Activated CD4-positive, alpha-beta T cell treated with anti-CD3 and anti-CD28 coated beads for 24 hours (primary cell): ENCODE results near the gene PIBF1.
"Not testable (repeated sequence)": the region's sequence is repeated elsewhere in the genome, so short reads cannot be mapped to it uniquely, and the experiment has no call there.

Experiments used
- DNase-seq, 2 donors: peaks; one replicate each; pipeline ENCODE4 v3.0.0-alpha.2; 2020; ENCODE audit warnings: low read depth in 2 of 2

PIBF1 gene

DNA sequence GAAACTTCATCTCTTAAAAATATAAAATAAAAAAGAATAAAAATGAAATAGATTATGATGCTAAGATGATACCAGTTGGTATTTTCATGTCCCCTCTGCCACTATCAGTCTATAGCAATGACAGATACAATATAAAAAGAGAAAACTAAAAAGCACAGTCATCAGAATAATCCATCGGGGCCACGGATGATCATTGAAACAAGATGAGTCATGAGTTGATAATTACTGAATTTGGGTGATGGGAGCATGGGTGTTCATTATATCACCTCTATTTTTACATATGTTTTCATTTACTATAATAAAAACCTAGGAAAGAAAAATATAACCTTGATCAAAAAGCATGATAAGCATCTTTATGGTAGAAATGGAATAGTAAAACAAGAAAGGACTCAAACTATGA is 41.1 kb downstream of the PIBF1 start:
- no peak for DNase-seq

DNA sequence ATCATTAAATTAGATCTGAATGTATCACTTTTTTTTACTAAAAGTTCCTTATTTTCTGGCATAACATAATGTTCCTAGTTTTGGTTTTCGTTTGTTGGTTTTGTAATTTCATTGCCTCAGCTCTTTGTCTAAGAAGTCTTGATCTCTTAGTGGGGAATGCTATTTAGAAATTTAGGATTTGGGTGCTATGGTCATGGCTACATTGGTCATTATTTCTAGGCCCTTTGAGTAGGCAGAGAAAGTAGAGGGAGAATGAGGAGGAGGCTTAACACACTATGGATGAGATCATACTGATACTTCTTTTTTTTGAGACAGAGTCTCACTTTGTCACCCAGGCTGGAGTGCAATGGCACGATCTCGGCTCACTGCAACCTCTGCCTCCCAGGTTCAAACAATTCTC is 41.8 kb downstream of the PIBF1 start:
- DNase-seq: no peak

DNA sequence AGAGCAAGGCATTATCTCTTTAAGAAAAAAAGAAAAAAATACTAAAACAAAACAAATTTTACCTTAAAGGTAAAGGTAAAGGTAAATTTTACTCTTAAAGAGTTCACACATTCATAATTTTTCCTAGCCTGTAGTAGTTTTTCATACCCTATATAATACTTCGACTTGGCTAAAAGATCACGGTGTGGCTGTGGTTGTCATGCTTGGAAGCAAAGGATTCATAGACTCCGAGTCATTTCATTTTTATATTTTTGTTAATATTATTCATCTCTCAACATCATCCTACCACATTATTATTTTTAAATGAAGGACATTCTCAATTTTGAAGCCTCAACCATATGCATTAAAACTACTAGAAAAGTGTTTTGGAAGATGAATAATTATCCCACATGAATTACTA is 52.7 kb downstream of the PIBF1 start:
- no peak for DNase-seq

DNA sequence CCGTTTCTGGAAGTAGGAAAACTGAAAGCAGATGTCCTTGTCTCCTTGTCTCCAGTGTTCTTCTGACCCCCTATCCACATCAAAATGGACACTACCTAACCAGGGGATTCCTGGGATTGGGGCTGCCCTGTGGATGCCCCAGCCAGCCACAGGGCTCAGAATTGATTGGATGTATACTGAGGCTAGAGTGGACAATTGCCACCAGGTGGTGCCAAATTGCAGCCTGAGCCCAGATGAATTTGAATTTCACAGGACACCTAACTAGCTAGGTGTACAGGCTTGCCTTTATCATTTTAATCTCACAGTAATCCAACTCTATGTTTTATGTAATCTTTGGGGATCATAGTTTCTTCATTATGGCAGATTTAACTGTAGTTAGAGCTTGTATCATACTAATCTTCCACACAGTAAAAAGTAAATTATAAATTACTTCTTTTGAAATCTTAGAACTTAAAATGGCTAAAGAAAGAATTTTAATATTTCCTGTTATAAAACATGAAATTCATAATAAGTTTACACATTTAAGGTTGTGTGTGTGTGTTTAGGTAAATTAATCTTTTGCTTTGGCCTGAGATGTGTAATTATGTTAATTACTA is 58.0 kb downstream of the PIBF1 start:
- DNase-seq: no peak

DNA sequence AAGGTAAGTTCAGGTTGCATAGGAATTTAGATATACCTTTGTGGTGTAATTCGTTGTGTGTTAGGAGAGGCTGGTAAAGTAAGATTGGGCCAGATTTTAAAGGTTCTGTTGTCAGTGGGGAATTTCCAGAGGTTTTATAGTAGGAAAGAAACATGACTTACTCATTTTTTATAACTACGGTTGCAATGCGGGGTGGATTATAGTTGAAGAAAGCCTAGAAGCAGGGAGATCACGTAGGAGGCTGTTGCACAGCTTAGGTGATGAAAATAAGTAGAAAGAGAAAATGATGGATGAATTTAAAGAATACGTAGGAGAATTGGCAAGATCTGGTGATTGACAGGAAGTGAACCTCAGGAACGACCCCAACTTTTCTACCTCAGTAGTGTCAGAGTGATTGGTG is 61.1 kb downstream of the PIBF1 start:
- DNase-seq: no peak

DNA sequence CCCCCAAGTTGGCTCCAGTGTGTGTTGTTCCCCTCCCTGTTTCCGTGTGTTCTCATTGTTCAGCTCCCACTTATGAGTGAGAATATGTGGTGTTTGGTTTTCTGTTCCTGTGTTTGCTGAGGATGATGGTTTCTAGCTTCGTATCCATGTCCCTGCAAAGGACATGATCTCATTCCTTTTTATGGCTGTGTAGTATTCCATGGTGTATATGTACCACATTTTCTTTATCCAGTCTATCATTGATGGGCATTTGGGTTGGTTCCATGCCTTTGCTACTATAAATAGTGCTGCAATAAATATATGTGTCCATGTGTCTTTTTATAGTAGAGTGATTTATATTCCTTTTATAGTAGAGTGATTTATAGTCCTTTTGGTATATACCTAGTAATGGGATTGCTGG is 63.2 kb downstream of the PIBF1 start:
- not testable (repeated sequence) for DNase-seq

DNA sequence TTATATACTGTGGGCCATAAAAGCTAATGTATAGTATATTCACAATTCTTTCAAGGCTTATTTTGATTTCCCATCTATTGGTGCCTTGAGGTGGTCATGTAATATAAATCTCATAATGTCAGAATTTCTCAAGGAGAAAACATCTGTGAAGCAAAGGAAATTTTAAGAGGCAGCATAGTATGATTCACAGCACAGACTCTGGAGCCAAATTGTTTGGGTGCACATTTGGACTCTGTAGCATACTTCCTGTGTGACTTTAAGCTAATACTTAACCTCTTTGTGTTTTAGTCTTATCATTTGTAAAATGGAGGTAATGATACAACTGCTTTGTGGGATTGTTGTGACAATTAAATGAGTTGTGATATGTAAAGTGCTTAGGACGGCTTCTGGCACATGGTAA is 67.6 kb downstream of the PIBF1 start:
- DNase-seq: no peak

DNA sequence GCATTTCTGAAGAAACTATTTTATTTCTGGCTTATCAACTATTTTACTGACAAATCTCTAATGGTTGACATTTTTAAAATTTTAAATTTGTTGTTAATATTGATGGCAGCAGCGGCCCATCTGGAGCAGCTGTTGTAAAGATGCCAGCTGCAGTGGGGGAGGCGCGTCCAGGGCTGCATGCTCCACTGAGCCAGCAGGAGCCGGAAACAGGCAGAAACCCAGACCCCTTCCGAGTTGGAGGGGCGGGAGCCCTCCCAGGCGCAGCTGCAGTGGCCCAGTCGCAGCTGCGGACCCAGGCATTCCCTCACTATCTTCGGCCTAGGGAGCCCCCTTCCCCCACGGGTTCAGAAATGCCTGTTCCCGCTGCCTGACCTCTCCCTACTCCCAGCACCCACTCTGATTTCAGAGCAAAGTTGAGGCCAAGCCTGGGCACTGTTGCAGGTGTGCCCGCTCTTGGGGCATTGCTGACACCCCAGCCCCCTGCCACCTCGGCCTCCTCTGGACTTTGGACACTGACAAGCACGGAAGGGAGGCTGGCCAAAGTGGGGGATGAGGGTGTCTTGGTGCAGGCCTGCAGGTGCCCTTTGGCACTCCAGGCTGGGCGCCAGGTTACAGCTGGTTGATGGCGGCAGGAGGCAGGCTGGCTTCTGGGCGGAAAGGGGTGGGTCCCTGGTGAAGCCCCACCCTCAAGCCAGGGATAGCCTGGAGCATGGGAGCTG is 69.2 kb downstream of the PIBF1 start:
- DNase-seq: no peak

DNA sequence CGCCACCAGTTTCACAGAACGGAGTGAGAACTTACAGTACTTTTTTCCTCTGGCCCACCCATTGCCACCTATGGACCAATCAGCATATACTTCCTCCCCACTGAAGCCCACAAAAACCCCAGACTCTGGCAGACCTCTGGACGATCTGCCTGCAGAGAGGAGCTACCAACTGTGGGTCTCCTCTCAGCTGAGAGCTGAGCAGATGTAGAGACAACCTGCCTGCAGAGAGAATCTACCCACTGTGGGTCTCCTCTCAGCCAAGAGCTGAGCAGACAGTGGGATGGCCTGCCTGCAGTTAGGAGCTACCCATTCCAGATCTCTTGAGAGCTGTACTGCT is 69.7 kb downstream of the PIBF1 start:
- DNase-seq: no peak

DNA sequence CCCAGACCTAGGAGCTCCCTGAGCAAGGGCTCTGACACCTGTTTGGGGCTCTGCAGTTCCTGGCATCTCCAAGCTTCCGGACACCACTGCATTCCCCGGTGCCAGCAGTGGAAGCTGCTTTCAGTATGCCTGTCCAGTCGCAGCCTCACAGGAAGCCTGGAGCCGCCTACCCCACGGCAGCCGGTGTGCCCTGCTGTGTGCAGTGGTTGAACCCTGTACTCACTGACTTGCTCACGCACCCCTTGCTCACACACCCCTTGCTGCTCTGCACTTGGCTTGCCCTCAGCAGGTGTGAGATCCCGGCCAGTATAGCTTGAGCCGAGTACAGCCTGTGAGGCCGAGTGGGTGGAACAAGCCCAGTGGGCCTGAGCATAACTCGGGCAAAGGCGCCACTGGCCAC is 70.3 kb downstream of the PIBF1 start:
- DNase-seq: no peak

DNA sequence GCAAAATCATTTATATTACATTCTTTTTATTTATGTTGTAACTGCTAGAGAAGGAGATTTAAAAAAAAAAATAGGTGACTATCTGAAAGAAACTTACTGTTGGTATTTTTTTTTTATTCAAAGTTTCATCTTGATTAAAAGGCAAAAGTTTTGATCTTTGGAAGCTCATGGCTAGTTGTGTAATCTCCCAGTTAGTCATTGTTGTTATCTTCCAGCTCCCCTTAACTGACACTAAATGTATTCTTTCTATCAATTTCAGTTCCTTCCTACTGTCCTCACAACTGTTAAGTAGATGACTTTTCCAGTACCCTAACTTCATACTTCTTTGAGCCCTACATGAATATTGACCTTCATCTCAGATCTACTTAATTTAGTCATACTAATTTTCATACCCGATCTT is 71.1 kb downstream of the PIBF1 start:
- DNase-seq: no peak

DNA sequence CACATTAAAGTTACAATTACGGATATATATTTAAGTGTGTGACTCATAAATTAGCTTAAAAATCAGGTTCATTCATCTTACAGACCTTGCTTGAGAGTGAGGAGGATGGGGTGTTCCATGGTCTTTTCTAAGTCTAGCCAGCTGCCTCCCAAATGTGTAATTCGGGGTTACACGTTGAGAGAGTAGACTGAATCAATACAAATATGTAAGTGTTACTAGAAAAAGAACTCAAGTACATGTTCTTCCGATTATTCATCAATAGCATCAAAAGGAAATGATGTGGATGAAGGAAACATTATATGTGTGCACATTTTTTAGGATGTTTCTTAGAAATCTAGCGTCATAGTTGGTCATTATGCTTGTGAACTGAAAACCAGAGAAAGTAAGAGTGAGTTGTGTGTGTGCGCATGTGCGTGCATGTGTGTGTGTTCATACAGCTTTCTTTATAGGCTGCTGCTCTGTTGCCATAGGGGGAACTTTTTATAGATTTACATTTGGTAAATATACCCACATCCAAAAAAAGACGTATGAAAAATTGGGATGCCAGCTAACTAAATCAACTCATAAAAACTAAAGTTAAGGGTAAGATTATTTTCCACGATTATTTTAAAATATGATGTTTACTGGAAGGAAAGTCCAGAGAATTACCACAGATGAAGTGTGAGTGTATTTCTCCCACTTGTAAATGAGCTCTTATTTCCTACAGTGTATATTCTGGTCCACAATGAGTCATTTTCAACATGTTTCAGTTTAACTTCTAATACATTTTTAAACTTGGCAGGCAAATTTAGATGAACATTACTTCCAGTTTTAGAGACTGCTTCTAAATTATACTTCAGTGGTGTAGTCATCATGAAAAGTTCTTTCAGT is 82.4 kb downstream of the PIBF1 start:
- DNase-seq: no peak

DNA sequence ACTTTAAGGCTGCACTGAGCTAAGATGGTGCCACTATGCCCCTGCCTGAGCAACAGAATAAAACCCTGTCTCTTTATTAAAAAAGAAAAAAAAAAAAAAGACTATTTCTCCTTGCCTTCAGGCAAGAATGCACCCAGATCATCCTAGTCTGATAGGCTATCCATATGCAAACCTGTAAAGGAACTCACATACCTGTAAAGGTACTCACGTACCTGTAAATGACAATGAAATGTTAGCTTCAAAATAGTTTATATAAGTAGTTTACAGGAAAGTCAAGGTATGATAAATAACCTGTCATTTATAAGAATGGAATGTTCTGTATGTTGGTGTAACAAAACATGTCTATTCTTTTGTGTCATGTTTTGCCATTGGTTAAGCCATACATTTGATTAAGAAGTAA is 86.3 kb downstream of the PIBF1 start:
- DNase-seq: no peak

DNA sequence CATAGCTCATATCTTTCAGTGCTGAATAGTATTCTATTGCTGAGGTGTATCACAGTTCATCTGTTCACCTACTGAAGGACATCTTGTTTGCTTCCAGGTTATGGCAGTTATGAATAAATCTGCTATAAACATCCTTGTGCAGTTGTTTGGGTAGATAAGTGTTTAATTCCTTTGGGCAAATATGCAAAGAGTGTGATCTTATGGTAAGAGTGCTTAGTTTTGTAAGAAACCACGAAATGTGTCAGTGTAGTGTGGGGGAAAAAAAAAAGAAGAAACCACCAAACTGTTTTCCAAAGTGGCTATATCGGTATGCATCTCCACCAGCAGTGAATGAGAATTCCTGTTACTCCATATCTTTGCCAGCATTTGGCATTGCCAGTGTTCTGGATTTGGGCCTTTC is 93.3 kb downstream of the PIBF1 start:
- DNase-seq: no peak

DNA sequence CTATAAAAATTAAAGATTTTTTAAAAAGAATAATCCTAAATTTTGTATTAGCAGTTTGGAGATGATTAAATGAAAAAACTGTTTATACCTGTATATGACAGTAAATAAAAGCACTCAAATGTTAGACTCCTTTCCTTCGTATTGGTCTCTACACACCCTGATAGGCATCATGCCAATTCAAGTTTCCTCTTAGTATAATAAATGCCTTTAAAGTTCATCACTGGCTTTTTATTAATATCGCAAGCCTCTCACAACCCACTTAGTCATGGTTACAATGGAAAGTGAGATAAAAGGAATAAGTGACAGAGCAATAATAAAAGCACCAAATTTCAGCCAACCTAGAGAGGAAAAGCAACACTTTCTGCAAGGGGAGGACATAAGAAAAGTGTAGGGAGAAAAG is 102.2 kb downstream of the PIBF1 start:
- DNase-seq: no peak

DNA sequence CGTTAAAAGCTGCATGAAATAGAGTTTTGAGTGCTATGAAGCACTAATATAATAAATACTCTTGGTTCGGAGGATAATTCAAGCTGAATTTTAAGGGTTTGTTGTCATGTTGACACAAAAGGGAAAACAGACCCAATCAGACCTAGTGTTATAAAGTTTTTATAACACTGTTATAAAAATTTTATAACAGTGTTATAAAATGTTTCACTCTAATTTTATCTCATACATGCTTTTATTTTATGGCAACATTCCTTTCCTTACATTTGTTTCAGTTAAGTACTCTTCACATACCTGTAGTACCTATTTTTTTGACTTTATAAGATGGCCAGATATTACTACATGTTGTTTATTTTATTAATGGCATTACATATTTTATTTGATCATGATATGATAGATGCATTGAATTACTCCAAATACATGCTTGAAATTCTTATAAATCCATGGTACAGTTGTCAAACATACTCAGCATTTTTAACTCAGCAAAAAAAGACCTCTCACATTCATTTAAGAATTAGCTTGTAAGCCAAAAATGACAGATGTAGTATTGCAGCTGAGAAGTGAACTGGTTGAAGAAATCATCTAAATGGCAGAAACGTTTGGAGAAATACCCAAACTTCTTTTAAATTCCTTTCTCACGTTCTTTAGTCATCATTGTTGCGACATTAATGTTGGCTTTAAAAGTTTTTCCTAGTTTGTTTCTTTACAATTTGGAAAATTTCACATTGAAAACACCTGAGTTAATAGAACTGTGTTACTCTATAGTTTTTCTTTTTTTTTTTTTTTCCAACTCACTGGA is 104.5 kb downstream of the PIBF1 start:
- DNase-seq: no peak

DNA sequence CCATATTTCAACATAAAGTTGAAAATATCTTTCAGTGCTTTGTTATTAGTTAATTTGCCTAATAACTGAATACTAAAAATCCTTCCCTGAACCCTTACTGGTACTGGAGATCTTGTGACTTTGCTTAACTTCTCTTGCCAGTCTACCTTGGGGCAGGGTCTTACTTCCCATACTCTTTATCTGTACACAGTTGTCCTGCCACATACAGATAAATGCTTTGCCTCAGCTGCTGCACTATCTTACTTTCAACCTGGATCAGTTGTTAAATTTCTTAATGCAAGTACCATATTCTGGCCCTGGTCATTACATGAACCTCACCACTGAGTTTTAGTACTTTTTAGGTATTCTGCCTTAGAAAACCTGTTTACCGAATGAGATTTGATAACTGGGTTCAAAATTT is 107.6 kb downstream of the PIBF1 start:
- DNase-seq: no peak

DNA sequence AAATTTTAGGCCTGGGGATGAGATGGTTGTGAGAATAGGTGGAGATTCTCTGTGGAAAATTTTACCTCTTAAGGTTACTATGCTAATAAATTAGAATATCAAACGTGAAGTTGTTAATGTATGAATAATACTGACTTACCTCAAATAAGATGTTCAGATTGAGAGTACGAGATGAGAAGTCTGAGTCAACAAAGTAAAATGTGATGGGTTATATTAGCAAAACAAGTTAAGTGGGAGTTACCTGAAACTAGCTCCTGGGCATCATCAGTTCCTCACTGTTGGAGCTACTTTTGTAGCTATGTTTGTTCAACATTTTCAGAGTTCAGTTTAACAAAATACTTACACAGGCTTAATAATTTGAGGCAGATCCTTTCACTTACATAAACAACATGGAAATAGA is 108.6 kb downstream of the PIBF1 start:
- DNase-seq: no peak

DNA sequence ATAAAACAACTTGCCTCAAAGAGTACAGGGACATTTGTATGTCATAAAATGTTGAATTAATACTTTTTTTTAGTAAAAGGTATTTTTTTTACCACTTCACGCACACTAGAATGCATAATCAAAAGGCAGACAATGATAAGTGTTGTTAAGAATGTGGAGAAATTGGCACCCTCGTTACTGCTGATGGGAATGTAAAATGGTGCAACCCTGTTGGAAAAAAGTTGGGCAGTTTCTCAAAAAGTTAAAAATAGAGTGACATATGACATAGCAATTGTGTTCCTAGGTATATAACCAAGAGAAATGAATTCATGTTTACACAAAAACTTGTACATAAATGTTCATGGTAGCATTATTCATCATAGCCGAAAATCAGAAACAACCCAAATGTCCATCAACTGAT is 109.5 kb downstream of the PIBF1 start:
- no peak for DNase-seq

DNA sequence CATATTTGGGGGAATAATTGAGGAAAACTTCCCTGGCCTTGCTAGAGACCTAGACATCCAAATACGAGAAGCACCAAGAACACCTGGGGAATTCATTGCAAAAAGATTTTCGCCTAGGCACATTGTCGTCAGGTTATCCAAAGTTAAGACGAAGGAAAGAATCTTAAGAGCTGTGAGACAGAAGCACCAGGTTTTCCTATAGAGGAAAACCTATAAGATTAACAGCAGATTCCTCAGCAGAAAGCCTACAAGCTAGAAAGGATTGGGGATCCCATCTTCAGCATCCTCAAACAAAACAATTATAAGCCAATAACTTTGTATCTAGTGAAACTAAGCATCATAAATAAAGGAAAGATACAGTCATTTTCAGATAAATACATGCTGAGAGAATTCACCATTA is 114.9 kb downstream of the PIBF1 start:
- DNase-seq: no peak

DNA sequence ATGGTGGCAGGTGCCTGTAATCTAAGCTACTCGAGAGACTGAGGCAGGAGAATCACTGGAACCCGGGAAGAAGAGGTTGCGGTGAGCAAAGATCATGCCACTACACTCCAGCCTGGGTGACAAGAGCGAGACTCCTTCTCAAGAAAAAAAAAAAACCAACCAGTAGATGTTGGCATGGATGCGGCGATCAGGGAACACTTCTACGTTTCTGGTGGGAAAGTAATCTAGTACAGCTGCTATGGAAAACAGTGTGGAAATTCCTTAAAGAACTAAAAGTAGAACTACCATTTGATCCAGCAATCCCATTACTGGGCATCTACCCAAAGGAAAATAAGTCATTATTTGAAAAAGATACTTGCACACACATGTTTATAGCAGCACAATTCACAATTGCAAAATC is 119.6 kb downstream of the PIBF1 start:
- not testable (repeated sequence) for DNase-seq

DNA sequence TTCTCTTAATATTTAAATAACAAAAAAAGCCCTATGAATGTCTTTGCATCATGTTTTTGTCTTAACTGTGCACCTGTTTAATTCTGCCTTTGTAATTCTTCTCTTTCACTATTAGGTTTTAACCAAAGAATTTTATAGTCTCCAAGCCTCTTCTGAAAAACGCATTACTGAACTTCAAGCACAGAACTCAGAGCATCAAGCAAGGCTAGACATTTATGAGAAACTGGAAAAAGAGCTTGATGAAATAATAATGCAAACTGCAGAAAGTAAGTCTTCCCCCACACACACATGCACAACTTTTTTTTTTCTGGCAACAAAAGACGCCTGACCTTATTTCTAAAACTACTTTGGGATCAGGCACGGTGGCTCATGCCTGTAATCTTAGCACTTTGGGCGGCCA is 126.5 kb downstream of the PIBF1 start:
- DNase-seq: no peak
